Measurements from ENCODE around the gene HAPLN2.
"Not testable (repeated sequence)": the region's sequence is repeated elsewhere in the genome, so short reads cannot be mapped to it uniquely, and the experiment has no call there.

Gene HAPLN2

DNA sequence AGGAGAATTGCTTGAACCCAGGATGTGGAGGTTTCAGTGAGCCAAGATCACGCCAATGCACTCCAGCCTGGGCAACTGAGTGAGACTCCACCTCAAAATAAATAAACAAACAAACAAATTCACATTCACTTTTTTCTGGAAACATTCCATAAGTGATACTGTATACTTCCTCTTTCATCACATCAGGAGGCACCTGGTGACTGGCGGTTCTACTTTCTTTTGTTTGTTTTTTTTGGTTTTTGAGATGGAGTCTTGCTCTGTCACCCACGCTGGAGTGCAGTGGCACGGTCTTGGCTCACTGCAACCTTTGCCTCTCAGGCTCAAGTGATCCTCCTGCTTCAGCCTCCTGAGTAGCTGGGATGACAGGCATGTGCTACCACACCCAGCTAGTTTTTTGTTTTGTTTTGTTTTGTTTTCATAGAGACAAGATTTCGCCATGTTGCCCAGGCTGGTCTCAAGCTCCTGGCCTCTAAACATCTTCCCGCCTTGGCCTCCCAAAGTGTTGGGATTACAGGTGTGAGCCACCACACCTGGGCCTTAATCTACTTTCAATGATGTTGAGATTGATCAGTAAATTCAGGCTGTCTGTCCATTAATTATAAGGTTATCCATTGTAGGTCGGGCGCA is 10.7 kb downstream of the HAPLN2 start:
- Histone ChIP-seq H3K9me3 (ENCODE audit: insufficient read depth, low read length, severe bottlenecking) (no peaks in the 10 kb centered on the region), H3K4me1 (ENCODE audit: insufficient read depth, low read length) (no peaks in the 10 kb centered on the region), H2AFZ (ENCODE audit: low read depth, low read length) (no peak overlapping the region), H3K27ac (ENCODE audit: low read length) (no peak overlapping the region), H3K9ac (ENCODE audit: low read depth, low read length) (no peak overlapping the region), H4K20me1 (ENCODE audit: insufficient read depth, low read length) (no peaks in the 10 kb centered on the region), H3K36me3 (ENCODE audit: insufficient read depth, low read length) (no peaks in the 10 kb centered on the region), H3K4me3 (ENCODE audit: low read depth in 1 of 2, low read length in 2 of 2) (no peak overlapping the region), H3K4me2 (ENCODE audit: insufficient read depth, low read length) (no peak overlapping the region), H3K79me2 (ENCODE audit: insufficient read depth, low read length) (no peaks in the 10 kb centered on the region), H3K27me3 (ENCODE audit: insufficient read depth, low read length, poor library complexity) (peaks cover 6% of the 10 kb centered on the region)
- TF ChIP-seq, protein P1, sequence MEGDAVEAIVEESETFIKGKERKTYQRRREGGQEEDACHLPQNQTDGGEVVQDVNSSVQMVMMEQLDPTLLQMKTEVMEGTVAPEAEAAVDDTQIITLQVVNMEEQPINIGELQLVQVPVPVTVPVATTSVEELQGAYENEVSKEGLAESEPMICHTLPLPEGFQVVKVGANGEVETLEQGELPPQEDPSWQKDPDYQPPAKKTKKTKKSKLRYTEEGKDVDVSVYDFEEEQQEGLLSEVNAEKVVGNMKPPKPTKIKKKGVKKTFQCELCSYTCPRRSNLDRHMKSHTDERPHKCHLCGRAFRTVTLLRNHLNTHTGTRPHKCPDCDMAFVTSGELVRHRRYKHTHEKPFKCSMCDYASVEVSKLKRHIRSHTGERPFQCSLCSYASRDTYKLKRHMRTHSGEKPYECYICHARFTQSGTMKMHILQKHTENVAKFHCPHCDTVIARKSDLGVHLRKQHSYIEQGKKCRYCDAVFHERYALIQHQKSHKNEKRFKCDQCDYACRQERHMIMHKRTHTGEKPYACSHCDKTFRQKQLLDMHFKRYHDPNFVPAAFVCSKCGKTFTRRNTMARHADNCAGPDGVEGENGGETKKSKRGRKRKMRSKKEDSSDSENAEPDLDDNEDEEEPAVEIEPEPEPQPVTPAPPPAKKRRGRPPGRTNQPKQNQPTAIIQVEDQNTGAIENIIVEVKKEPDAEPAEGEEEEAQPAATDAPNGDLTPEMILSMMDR (IDR thresholded peaks at IDR 0.05; ENCODE audit: borderline replicate concordance, extremely low read depth, low read length, poor library complexity, severe bottlenecking): no peak
- TF ChIP-seq EZH2 (IDR thresholded peaks at IDR 0.05; ENCODE audit: borderline replicate concordance, low read depth, low read length, severe bottlenecking): no peak
- DNase-seq (no peak), ATAC-seq (ENCODE audit: insufficient read depth, low read depth) (no peak)

DNA sequence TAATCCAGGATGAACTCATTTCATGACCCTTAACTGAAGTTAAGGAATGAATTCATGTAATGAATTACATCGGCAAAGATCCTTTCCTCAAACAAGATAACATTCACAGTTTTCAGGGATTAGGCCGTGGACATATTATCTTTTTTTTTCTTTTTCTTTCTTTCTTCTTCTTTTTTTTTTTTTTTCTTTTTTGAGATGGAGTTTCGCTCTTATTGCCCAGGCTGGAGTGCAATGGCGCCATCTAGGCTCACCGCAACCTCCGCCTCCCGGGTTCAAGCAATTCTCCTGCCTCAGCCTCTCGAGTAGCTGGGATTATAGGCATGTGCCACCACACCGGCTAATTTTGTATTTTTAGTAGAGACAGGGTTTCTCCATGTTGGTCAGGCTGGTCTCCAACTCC is 11.9 kb downstream of the HAPLN2 start:
- H4K20me1 ChIP-seq (ENCODE audit: insufficient read depth, low read length); H3K9ac ChIP-seq (ENCODE audit: low read depth, low read length); H3K79me2 ChIP-seq (ENCODE audit: insufficient read depth, low read length); H3K4me1 ChIP-seq (ENCODE audit: insufficient read depth, low read length); H2AFZ ChIP-seq (ENCODE audit: low read depth, low read length); H3K4me3 ChIP-seq (ENCODE audit: low read depth in 1 of 2, low read length in 2 of 2); H3K36me3 ChIP-seq (ENCODE audit: insufficient read depth, low read length); ATAC-seq (ENCODE audit: insufficient read depth, low read depth); H3K4me2 ChIP-seq (ENCODE audit: insufficient read depth, low read length); H3K9me3 ChIP-seq (ENCODE audit: insufficient read depth, low read length, severe bottlenecking); H3K27ac ChIP-seq (ENCODE audit: low read length): not testable (repeated sequence)
- TF ChIP-seq, protein P1 (IDR thresholded peaks at IDR 0.05; ENCODE audit: borderline replicate concordance, extremely low read depth, low read length, poor library complexity, severe bottlenecking): peak; percentile 13
- DNase-seq: peak; percentile 23
- peaks cover 11% of the 10 kb centered on the region for H3K27me3 ChIP-seq (ENCODE audit: insufficient read depth, low read length, poor library complexity)

- no peak overlapping the region for H3K9ac ChIP-seq (ENCODE audit: low read depth, low read length)
- H3K4me2 ChIP-seq (ENCODE audit: insufficient read depth, low read length): no peak overlapping the region
- TF ChIP-seq EZH2 (IDR thresholded peaks at IDR 0.05; ENCODE audit: borderline replicate concordance, low read depth, low read length, severe bottlenecking): no peak
- TF ChIP-seq, protein P1 (IDR thresholded peaks at IDR 0.05; ENCODE audit: borderline replicate concordance, extremely low read depth, low read length, poor library complexity, severe bottlenecking): no peak
- no peaks in the 10 kb centered on the region for H3K36me3 ChIP-seq (ENCODE audit: insufficient read depth, low read length)
- H3K79me2 ChIP-seq (ENCODE audit: insufficient read depth, low read length): no peaks in the 10 kb centered on the region
- H3K4me3 ChIP-seq (ENCODE audit: low read depth in 1 of 2, low read length in 2 of 2): no peak overlapping the region
- H3K9me3 ChIP-seq (ENCODE audit: insufficient read depth, low read length, severe bottlenecking): no peaks in the 10 kb centered on the region
- peaks cover 15% of the 10 kb centered on the region for H3K27me3 ChIP-seq (ENCODE audit: insufficient read depth, low read length, poor library complexity)
- H3K27ac ChIP-seq (ENCODE audit: low read length): no peak overlapping the region
- DNase-seq (no peak), ATAC-seq (ENCODE audit: insufficient read depth, low read depth) (no peak)
- H4K20me1 ChIP-seq (ENCODE audit: insufficient read depth, low read length): no peaks in the 10 kb centered on the region
- no peaks in the 10 kb centered on the region for H3K4me1 ChIP-seq (ENCODE audit: insufficient read depth, low read length)
- no peak overlapping the region for H2AFZ ChIP-seq (ENCODE audit: low read depth, low read length)
Measured at GRCh38 chr1:156632355-156632754, 13.1 kb downstream of the HAPLN2 start.

Data from DND-41 (cell line).